ENCODE data around the gene FRMD4A.

The FRMD4A gene

GRCh38 chr10:13681960-13682359, 648.8 kb downstream of the FRMD4A start:
- no peak for DNase-seq (ENCODE audit: extremely low spot score)
- no peak for TF ChIP-seq CTCF (IDR thresholded peaks at IDR 0.05; ENCODE audit: control extremely low read depth, extremely low read depth, low read depth, missing control alignments)
- ChIA-PET CTCF (interaction anchor here (1.8 kb wide), 1 partner anchor 22 kb away, joined by 8 read pairs; no protein-coding TSS in a partner anchor), POLR2A (no interaction called here)

- ChIA-PET POLR2A (no interaction called here), CTCF (interaction anchor here (1.8 kb wide), 1 partner anchor 22 kb away, joined by 8 read pairs; no protein-coding TSS in a partner anchor)
- no peak for DNase-seq (ENCODE audit: extremely low spot score)
- TF ChIP-seq CTCF (IDR thresholded peaks at IDR 0.05; ENCODE audit: control extremely low read depth, extremely low read depth, low read depth, missing control alignments), result no peak
These were observed 649.2 kb downstream of the FRMD4A start for GRCh38 chr10:13681528-13681927.

GRCh38 chr10:13681095-13681494, 649.6 kb downstream of the FRMD4A start:
- no peak for TF ChIP-seq CTCF (IDR thresholded peaks at IDR 0.05; ENCODE audit: control extremely low read depth, extremely low read depth, low read depth, missing control alignments)
- ChIA-PET POLR2A (no interaction called here), CTCF (interaction anchor here (1.8 kb wide), 1 partner anchor 21 kb away, joined by 8 read pairs; no protein-coding TSS in a partner anchor)
- no peak for DNase-seq (ENCODE audit: extremely low spot score)

- CTCF ChIA-PET, result interaction anchor here (1.3 to 2.1 kb wide), 4 partner anchors 8 to 18 kb away, joined by 3 to 10 read pairs (median 5); no protein-coding TSS in a partner anchor
- no peak for TF ChIP-seq CTCF (IDR thresholded peaks at IDR 0.05; ENCODE audit: control extremely low read depth, extremely low read depth, low read depth, missing control alignments)
- POLR2A ChIA-PET, result no interaction called here
- DNase-seq (ENCODE audit: extremely low spot score), result no peak
These were observed 652.5 kb downstream of the FRMD4A start for GRCh38 chr10:13678101-13678843.

- TF ChIP-seq CTCF (IDR thresholded peaks at IDR 0.05; ENCODE audit: control extremely low read depth, extremely low read depth, low read depth, missing control alignments), result no peak
- ChIA-PET CTCF (interaction anchor here (1.9 to 3.8 kb wide), 2 partner anchors 15 to 102 kb away, joined by 5 to 14 read pairs; no protein-coding TSS in a partner anchor), POLR2A (no interaction called here)
- DNase-seq (ENCODE audit: extremely low spot score), result no peak
These were observed 655.8 kb downstream of the FRMD4A start for GRCh38 chr10:13674645-13675588.

GRCh38 chr10:13673156-13673555, 657.6 kb downstream of the FRMD4A start:
- CTCF ChIA-PET, result interaction anchor here (3.8 kb wide), 1 partner anchor 13 kb away, joined by 14 read pairs; no protein-coding TSS in a partner anchor
- POLR2A ChIA-PET, result interaction anchor here (0.6 kb wide), 2 partner anchors 21 to 104 kb away, joined by 4 to 5 read pairs; no protein-coding TSS in a partner anchor
- DNase-seq (ENCODE audit: extremely low spot score), result no peak
- no peak for TF ChIP-seq CTCF (IDR thresholded peaks at IDR 0.05; ENCODE audit: control extremely low read depth, extremely low read depth, low read depth, missing control alignments)
